Fibroblast of skin of back (primary cell): ENCODE results near the gene CFAP410.
"Not testable (repeated sequence)": the region's sequence is repeated elsewhere in the genome, so short reads cannot be mapped to it uniquely, and the experiment has no call there.

Source experiments
- DNase-seq: peaks from one replicate; pipeline ENCODE4 v3.0.0-alpha.2; 2013

Gene CFAP410

GRCh38 chr21:44283948-44284347 lies 55.2 kb downstream of the CFAP410 start:
- DNase-seq: no peak

GRCh38 chr21:44283211-44283785 lies 55.9 kb downstream of the CFAP410 start:
- DNase-seq: not testable (repeated sequence)

- no peak for DNase-seq
These were observed 56.8 kb downstream of the CFAP410 start for GRCh38 chr21:44282370-44282769.

- DNase-seq: no peak
These were observed 57.4 kb downstream of the CFAP410 start for GRCh38 chr21:44281801-44282200.

GRCh38 chr21:44279354-44280260 lies 59.6 kb downstream of the CFAP410 start:
- no peak for DNase-seq
